Fibroblast of pulmonary artery (primary cell): Measurements from ENCODE around the gene KDM2B.

Source experiments
- DNase-seq: peaks from one replicate; pipeline ENCODE4 v3.0.0-alpha.2; 2010; ENCODE audit warnings: low read depth
- H3K4me3 ChIP-seq: replicated peaks from 2 replicates; pipeline ENCODE4 v1.5.1; 2011; ENCODE audit warnings: low read depth, mild to moderate bottlenecking, control low read depth, low read length, moderate library complexity
- TF ChIP-seq, protein P1 (sequence below): IDR thresholded peaks from 2 replicates; pipeline ENCODE4 v1.5.1; 2011; ENCODE audit warnings: mild to moderate bottlenecking, control low read depth, low read length, inconsistent platforms; ENCODE audit errors: missing control alignments

Gene KDM2B

DNA sequence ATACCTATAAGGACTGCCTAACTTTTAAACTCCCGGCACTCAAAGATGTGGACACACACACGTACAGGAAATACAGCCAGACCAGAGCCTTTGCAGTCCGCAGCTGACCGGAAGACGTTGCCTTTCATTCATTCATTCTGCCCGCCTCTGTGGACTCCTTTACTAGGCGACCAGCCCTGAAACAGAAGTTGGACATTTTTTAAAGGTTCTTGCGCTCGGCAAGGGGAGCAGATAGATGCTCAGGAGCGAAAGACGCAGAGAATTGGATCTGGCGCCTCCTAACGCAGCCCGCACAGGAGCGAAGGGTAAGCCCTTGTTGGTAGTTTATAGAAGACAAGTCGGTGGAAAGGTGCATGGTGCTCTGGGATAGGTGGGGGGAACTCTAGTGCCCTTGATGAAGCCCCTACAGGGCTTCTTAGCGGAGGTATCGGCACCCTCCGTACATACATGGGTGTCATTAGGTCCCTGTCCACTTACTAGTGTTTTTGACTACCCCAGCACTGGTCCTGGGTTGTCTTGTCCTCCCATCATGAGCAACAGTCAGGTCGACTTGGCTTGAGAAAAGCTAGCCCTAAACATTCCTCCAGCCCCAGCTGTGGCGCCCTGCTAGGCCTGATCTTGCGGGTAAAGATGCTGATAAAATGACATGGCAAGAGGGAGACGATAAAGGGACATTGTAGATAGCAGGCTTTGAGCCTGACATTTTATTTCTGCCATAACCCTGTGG lies at the start of gene KDM2B:
Gene KDM2B, minus strand, starts transcription at position 65 of the 727 bp plus-strand sequence. CDS start 112 bp downstream, outside the sequence.
- peak within 1 kb of the TSS; percentile 58 for H3K4me3 ChIP-seq
- TF ChIP-seq, protein P1, sequence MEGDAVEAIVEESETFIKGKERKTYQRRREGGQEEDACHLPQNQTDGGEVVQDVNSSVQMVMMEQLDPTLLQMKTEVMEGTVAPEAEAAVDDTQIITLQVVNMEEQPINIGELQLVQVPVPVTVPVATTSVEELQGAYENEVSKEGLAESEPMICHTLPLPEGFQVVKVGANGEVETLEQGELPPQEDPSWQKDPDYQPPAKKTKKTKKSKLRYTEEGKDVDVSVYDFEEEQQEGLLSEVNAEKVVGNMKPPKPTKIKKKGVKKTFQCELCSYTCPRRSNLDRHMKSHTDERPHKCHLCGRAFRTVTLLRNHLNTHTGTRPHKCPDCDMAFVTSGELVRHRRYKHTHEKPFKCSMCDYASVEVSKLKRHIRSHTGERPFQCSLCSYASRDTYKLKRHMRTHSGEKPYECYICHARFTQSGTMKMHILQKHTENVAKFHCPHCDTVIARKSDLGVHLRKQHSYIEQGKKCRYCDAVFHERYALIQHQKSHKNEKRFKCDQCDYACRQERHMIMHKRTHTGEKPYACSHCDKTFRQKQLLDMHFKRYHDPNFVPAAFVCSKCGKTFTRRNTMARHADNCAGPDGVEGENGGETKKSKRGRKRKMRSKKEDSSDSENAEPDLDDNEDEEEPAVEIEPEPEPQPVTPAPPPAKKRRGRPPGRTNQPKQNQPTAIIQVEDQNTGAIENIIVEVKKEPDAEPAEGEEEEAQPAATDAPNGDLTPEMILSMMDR = no peak
- peak; percentile 72 for DNase-seq

DNA sequence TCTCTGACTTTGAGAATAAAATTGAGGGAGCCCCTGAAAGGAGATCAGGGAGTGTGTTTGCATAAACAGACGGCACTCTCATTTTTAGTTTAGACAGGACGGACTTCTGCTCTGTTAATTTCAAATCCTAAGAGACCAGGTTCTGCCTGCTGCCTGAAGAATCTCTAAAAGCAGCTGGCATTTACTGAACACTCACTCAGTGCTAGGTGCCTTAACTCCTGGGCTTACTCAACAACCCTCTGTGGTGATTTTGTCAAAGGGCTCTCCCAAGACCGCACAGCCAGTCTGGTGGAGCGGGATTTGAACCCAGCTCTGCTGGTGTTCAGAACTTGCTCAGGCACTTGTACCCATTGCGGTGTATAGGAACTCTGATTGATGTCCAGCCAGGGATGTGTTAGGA lies 47.7 kb upstream of the KDM2B start:
- H3K4me3 ChIP-seq = peak overlapping the region; percentile 72
- TF ChIP-seq, protein P1 = no peak
- no peak for DNase-seq

DNA sequence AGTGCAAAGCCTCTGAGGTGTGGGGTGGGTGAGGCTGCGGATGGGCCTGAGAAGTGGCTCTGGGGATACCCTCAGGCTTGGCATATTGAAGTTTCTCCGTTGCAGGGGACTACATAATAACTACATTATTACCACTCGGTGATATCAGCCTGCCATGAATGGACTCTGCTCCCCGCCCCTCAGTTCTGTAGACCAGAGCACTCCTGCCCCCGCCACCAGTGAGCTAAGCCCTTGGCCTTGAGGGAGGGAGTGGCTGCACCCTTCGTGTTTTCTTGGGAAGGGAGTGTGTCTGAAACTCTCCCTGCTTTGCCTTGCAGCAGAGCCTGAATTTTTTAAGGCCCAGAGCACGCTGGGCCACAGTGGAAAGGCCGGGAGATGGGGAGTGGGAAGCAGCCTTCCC lies 47.2 kb upstream of the KDM2B start:
- TF ChIP-seq, protein P1 = no peak
- no peak for DNase-seq
- peak overlapping the region; percentile 72 for H3K4me3 ChIP-seq

DNA sequence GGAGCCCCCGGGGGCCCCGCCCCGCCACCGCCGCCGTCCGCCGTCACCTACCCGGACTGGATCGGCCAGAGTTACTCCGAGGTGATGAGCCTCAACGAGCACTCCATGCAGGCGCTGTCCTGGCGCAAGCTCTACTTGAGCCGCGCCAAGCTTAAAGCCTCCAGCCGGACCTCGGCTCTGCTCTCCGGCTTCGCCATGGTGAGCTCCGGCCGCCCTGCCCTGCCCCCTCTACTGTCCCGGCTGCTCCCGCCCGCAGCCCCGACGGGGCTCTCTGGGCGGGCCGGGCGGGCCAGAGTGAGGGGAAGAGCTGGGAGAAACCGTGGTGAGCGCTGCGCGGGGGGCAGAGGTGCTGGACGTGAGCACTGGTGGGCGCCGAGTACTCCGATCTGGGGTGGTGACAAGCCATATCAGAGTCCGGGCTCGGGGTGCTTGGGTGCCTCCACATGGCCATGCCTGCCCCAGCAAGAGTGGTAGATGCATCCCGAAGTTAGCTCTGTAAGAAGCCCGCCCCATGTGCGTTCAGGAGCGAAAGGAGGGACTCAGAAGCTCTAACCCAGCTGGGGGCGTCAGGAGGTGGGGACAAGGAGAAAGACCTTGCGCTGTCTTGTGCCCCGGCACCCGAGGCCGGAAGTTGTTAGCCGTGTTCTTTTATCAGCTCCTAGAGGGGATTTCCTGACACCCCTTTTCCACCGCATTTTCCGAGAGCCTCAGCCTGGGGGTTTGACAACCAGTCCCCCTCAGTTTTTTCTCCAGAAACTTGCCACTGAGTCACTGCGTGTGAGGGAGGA lies 46.2 kb upstream of the KDM2B start:
- DNase-seq = peak; percentile 64
- TF ChIP-seq, protein P1 = no peak

DNA sequence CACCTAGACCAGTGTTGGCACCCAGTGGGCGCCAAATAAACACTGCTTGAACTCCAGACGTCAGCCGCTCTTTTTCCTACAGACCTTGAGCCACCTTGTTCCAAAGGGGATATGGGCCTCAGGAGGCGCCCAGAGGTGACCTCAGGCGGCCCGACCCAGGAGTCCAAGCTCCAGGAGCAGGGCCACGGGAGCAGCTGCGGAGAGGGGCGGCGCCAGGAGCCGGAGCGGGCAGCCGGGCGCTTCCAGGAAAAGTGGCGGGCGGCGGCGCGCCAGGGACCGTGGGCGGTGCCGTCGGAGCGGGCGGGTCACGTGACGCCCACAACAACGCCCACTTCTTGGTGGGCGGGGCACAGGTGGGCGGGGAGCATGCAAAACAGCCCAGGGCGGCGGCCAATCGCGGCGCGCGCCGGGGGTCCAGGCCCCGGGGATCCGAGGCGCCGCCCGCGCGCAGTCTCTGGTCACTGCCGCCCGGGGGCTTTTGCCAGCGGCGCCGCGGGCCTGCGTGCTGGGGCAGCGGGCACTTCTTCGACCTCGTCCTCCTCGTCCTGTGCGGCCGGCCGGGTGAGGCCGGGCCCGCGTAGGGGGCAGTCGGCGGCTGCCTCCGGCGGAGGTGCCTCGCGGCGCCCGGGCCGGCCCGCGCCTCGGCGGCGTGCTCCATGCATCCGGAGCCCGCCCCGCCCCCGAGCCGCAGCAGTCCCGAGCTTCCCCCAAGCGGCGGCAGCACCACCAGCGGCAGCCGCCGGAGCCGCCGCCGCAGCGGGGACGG lies 45.4 kb upstream of the KDM2B start, which contains the start of gene ORAI1:
Gene ORAI1, plus strand, starts transcription at position 444 of the 766 bp plus-strand sequence.
- TF ChIP-seq, protein P1 = no peak
- H3K4me3 ChIP-seq = peak within 1 kb of the TSS; percentile 72
- DNase-seq = peak; percentile 93

More for the DNA sequence above, 46.2 kb upstream of the KDM2B start:
- H3K4me3 ChIP-seq = peak overlapping the region; percentile 72

DNA sequence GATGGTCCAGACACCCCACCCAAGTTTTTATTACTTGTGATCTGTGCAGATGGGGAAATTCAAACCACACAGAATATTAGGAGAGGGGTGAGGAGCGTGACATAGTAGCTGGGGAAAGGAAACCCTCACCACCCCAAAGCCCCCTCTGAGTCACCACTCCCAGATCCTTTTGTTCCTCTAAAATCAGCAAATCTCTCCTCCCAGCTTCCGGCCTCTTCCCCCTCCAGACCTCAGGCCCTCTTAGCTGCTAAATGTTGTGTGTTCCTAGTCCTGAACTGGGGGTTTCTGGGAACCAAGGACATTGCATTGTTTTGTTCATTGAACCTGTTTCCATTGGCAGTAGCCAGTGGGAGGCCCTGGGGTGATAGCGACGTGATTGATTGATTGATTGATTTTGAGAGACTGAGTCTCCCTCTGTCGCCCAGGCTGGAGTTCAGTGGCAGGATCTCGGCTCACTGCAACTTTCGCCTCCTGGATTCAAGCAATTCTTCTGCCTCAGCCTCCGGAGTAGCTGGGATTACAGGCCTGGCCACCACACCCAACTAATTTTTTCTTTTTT lies 39.6 kb upstream of the KDM2B start:
- H3K4me3 ChIP-seq = no peak overlapping the region

More for the DNA sequence above, 39.6 kb upstream of the KDM2B start:
- TF ChIP-seq, protein P1 = no peak
- no peak for DNase-seq
